GM18502 (cell line): ENCODE results near the gene TAF4.

Source experiments
- ATAC-seq: cut with Tn5 transposase; IDR thresholded peaks from one replicate; pipeline ENCODE4 v1.9.1; 2021; ENCODE audit warnings: mild to moderate bottlenecking; ENCODE audit not compliant: unreplicated experiment, poor library complexity

Gene TAF4

GRCh38 chr20:61969806-61970205 lies 95.9 kb downstream of the TAF4 start:
- no peak for ATAC-seq

DNA sequence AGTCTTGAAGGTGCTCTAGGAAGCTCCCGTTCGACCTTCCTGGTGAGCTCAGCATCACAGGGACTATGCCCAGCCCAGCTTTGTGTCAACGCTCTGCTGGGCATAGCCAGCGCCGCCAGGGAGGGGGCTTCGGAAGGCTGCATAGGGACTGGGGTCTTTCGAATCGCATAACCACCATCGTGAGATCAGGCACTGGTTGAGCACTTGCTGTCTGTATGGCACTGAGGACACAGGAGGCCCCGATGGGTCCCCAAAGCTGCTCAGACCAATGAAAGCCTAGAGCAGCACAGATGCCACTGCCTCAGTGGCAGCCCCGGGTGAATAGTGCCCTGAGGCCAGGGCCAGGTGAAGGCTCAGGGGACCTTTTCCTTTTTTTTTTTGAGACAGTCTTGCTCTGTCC lies 96.7 kb downstream of the TAF4 start:
- ATAC-seq: no peak

GRCh38 chr20:61968036-61968810 lies 97.5 kb downstream of the TAF4 start:
- no peak for ATAC-seq

GRCh38 chr20:61967300-61967699 lies 98.4 kb downstream of the TAF4 start:
- ATAC-seq: no peak

- no peak for ATAC-seq
Observed at GRCh38 chr20:61966492-61967244, 99.0 kb downstream of the TAF4 start.

DNA sequence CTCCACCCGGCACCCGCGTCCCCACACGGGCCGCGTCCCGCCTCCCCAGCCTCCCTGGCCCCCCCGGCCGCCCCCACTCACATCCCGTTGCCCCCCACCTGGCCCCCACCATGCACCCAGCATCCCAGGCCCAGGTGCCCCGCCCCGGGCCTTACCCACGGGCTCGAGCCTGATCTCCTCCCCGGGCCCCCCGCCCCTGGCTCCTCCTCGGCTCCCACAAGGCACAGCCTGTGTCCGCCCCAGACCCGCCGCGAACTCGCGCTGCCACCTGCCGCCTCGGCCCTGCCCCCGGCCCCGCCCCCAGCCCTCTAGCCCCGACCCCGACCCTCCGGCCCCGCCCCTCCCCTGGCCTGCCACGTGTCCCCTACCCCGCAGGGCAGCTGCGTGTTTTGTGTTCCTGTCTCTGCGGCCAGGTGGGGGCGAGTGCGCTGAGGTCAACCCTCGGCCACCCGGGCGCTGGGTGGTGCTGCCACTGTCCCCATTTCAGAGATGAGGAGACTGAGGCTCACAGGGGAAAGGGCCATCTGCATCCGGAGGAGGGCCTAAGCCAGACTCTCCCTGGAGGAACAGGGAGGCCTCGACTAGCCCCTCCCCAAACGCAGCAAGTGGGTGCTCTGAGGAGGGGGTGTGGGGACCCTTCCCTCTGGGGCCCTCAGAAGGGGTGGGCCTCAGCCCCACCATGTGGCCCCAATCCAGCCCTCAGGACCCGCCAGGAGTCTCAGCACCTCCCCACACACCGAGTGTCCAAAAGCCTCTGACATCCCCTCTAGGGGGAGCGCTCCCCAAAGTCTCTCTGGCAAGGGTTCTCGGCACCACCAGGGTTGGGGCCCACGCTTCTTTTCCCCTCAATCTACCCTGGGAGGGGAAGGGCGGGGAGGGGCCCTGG lies 99.8 kb downstream of the TAF4 start:
- ATAC-seq: no peak

GRCh38 chr20:61964675-61965605 lies 100.7 kb downstream of the TAF4 start:
- no peak for ATAC-seq

DNA sequence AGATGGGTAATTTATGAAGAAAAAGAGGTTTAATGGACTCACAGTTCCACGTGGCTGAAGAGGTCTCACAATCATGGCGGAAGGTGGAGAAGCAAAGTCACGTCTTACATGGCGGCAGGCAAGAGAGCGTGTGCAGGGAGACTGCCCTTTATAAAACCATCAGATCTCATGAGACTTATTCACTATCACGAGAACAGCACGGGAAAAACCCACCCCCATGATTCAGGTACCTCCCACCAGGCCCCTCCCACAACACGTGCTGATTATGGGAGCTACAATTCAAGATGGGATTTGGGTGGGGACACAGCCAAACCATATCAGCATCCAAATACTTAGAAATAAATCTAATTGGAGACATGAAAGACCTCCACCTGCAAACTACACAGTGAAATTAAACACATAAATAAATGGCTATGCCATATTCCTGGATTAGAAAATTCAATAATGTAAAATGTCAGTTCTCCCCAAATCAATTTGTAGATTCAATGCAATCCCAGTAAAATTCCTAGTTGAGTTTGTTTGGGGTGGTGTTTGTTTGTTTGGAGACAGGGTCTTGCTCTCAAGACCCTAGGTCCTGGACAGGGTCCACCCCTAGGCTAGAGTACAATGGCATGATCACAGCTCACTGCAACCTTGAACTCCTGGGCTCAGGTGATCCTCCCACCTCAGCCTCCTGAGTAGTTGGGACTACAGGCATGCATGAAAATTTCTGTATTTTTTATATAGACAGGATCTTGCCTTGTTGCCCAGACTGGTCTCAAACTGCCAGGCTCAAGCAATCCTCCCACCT lies 101.6 kb downstream of the TAF4 start:
- ATAC-seq: no peak

GRCh38 chr20:61963149-61963548 lies 102.5 kb downstream of the TAF4 start:
- no peak for ATAC-seq

- no peak for ATAC-seq
Observed at GRCh38 chr20:61960836-61961235, 104.8 kb downstream of the TAF4 start.

DNA sequence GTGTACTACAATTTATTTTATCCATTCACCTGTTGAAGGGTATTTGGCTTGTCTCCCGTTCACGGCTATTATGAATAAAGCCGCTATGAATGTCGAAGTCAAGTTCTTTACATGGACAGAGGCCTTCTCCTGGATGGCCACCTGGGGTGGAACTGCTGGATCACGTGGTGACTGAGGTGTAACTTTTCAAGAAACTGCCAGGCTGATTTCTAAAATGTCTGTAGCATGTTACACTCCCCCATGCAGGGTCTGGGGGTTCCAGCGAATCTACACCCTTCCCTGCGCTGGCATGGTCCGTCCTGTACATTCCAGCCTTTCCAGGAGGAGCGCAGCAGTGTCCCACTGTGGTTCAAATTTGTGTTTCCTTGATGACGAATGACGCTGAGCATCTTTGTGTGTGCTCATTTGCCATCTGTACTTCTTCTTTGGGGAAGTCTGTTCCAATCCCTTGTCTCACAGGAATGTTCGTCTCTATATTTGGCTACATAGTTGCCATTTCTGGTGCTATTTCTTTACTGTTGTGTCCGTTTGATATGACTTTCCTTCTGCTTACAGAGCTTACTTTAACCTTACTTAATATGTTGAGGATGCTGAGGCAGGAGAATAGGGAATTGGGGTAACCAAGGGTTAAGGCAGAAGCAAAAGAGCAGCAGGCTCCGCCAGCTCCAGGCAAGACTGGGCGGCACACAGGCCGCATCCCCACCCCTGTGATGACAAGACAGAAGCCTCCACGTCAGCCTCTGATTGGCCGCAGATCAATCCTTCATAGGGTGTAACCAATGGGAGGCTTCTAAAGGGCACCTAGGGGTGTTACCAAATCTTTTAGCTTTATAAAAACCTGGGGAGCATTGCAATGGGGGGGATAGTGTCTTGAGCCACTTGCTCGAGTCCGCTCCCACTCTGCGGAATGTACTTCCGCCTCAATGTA lies 106.6 kb downstream of the TAF4 start:
- ATAC-seq: no peak

DNA sequence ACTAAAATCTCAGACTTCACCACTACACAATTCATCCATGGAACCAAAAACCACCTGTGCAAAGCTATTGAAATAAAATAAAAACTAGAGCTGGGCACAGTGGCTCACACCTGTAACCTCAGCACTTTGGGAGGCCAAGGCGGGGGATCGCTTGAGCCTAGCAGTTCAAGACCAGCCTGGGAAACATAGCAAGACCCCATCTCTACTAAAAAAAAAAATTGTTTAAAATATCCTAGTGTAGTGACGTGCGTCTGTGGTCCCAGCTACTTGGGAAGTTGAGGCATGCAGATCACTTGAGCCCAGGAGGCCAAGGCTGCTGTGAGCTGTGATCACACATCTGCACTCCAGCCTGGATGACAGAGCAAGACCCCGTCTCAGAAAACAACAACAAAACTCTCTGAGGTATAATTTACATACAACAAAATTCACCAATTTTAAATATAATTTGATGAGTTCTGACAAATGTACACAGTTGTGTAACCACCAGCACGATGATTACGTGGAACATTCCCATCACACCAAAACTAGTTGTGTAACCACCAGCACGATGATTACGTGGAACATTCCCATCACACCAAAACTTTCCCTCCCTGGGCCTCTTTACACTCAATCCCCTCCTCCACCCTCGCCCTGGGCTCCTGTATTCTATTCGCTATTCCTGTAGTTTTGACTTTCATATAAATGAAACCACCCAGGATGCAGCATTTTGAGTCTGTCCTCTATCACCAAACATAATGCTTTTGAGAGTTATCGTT lies 107.5 kb downstream of the TAF4 start:
- no peak for ATAC-seq

- no peak for ATAC-seq
Observed at GRCh38 chr20:61956396-61957342, 109.0 kb downstream of the TAF4 start.

- ATAC-seq: no peak
Observed at GRCh38 chr20:61955668-61956395, 109.8 kb downstream of the TAF4 start.

DNA sequence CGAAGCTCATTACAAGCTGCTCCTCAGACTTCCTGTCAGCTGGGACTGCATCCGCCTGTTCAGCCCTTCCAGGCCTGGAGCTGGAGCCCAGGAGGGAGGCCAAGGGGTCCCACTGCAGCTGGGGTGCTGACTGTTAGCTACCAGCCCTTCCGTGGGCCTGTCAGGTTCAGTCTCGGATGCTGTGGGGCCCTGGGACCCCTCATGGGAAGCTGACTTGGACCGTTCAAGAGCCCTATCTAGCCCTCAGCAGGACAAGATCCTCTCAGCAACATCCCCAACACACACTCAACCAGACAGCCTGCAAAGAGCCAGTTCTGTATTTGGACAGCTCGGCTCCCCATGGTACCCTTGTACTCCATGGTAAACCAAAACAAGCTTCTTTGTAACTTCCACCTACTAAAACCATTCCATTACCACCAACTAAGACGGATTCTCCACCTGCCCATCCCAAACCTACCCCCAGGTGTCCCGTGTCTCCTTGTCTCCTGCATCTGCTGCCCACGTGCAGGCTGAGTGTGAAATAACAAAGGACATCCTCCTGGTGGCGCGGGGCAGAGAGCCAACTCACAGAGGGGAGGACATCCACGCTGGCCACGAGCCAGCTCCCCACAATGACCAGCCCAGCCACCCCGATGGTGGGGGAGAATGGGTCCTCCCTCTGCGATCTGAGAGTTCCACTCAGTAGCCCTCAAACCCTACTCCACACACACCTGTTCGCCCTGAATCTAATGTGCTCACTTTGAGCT lies 111.2 kb downstream of the TAF4 start:
- ATAC-seq: no peak
